Caco-2 (cell line): ENCODE results near the gene ETFA. TPM values are rescaled to one million over a fixed set of nuclear protein-coding genes. Genes with fewer than 3 reads are reported as not detected.

ENCODE experiments used
- BruUV-seq: library from RNA; stranded (reverse); fragments of 400-500 nt; replicated peaks from 2 replicates; lab custom pipeline; 2021; lab: Mats Ljungman, UMichigan
- CTCF ChIA-PET: fragments of 300-600 bp; sonication (Branson Sonifier 250); formaldehyde crosslinking; loops from one replicate; lab custom pipeline; 2022; ENCODE audit warnings: antibody characterized with exemption; lab: Charles Lee
- POLR2A ChIA-PET: fragments of 300-600 bp; sonication (Branson Sonifier 250); formaldehyde crosslinking; loops from one replicate; lab custom pipeline; 2022; ENCODE audit warnings: antibody characterized with exemption; lab: Charles Lee
- DNase-seq, 2 experiments: peaks; one replicate each; pipeline versions ENCODE4 v3.0.0 to v3.0.0-alpha.2; 2020 to 2022
- H3K27me3 ChIP-seq: replicated peaks from 2 replicates; pipeline ENCODE4 v1.6.0; 2011; ENCODE audit warnings: low read length; ENCODE audit not compliant: control insufficient read depth, insufficient read depth
- H3K36me3 ChIP-seq: 2 replicates; pipeline ENCODE4 v1.5.1; 2011; ENCODE audit warnings: low read length; ENCODE audit not compliant: control insufficient read depth, insufficient read depth
- H3K4me1 ChIP-seq: fragments of 250-450 bp; sonication (Bioruptor Pico); 2 replicates; pipeline ENCODE4 v1.5.1; 2020; ENCODE audit warnings: mild to moderate bottlenecking
- H3K4me3 ChIP-seq: 2 replicates; pipeline ENCODE4 v1.5.1; 2011; ENCODE audit warnings: low read depth, mild to moderate bottlenecking, control low read depth, low read length
- H3K9me3 ChIP-seq: fragments of 250-450 bp; sonication (Bioruptor Pico); 2 replicates; pipeline ENCODE4 v1.5.1; 2020; ENCODE audit warnings: mild to moderate bottlenecking, moderate library complexity
- H3K27ac Mint-ChIP-seq: one replicate; pipeline ENCODE4 v1.8.0; 2022; ENCODE audit warnings: mixed read lengths; ENCODE audit not compliant: unreplicated experiment
- H3K27me3 Mint-ChIP-seq: one replicate; pipeline ENCODE4 v1.8.0; 2022; ENCODE audit warnings: mixed read lengths; ENCODE audit not compliant: insufficient read depth, unreplicated experiment
- H3K36me3 Mint-ChIP-seq: one replicate; pipeline ENCODE4 v1.8.0; 2022; ENCODE audit warnings: mild to moderate bottlenecking, mixed read lengths; ENCODE audit not compliant: insufficient read depth, unreplicated experiment
- H3K4me1 Mint-ChIP-seq: one replicate; pipeline ENCODE4 v1.8.0; 2022; ENCODE audit warnings: low read depth, mixed read lengths; ENCODE audit not compliant: unreplicated experiment
- H3K4me3 Mint-ChIP-seq: one replicate; pipeline ENCODE4 v1.8.0; 2022; ENCODE audit warnings: mild to moderate bottlenecking, moderate library complexity, mixed read lengths; ENCODE audit not compliant: unreplicated experiment
- H3K9me3 Mint-ChIP-seq: one replicate; pipeline ENCODE4 v1.8.0; 2022; ENCODE audit warnings: mixed read lengths; ENCODE audit not compliant: unreplicated experiment
- intact Hi-C: fragments of 100-400 bp; cut with micrococcal nuclease; formaldehyde crosslinking; loops from one replicate; pipeline ENCODE4 v1.10.0; 2022; ENCODE audit not compliant: unreplicated experiment
- total RNA-seq: library from RNA; stranded (reverse); gene quantifications from 2 replicates; pipeline ENCODE4 v1.2.3, GENCODE V29; 2022
- TF ChIP-seq, protein P1 (sequence below), 2 experiments: fragments of 200-600 bp in 1 of 2; IDR thresholded peaks; 1 replicate in 1 of 2; 2 replicates in 1 of 2; pipeline versions ENCODE4 v1.5.1 to v1.8.0; 2011 to 2022; ENCODE audit warnings: antibody characterized with exemption in 1 of 2, control low read depth in 1 of 2, inconsistent platforms in 1 of 2, low read depth in 1 of 2, low read length in 1 of 2, mild to moderate bottlenecking in 1 of 2, moderate library complexity in 1 of 2; ENCODE audit not compliant: insufficient read depth in 1 of 2, severe bottlenecking in 1 of 2, unreplicated experiment in 1 of 2

The ETFA gene
- total RNA-seq, 1 experiment from 2014 or later = 260 TPM

DNA sequence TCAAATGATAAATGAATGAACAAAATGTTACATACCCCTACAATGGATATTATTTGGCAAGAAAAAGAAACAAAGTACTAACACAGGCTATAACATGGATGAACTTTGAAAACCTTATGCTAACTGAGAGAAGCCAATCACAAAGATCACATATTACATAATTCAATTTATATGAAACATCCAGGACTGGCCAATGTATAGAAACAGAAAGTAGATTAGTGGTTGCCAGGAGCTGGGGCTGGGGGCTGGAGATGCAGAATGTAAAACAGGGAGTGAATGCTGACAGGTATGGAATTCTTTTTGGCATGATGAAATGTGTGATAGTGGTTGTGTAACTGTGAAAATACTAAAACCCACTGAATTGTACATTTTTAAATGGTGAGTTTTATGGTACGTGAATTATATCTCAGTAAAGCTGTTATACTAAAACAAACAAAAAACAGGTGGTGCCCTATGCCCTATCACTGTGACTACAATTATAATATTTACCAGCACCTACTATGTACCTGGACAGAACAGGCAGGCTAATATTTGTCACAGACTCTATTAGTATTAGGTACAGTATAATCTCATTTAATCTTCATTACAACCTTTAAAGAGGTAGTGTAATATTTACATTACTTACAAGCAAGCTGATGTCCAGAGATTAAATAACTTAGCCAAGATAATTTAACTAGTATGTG, 90.0 kb downstream of the ETFA start:
- no TSS peak for BruUV-seq
- intact Hi-C loops = no loop called here
- peak overlapping the region; percentile 61 for H3K27ac Mint-ChIP-seq
- H3K4me3 Mint-ChIP-seq = no peak overlapping the region
- no peak for DNase-seq
- CTCF ChIA-PET = no interaction called here
- H3K27me3 ChIP-seq = no peaks in the 10 kb centered on the region
- POLR2A ChIA-PET = no interaction called here
- H3K9me3 Mint-ChIP-seq = no peaks in the 10 kb centered on the region
- H3K4me1 ChIP-seq = 0 out of 2 replicates have a peak, but pooled peaks cover 3% of the 10 kb centered on the region
- peaks cover 55% of the 10 kb centered on the region for H3K36me3 Mint-ChIP-seq
- no peaks in the 10 kb centered on the region for H3K27me3 Mint-ChIP-seq
- H3K9me3 ChIP-seq = no peaks in the 10 kb centered on the region
- no peak overlapping the region for H3K4me3 ChIP-seq
- H3K4me1 Mint-ChIP-seq = peaks cover 12% of the 10 kb centered on the region
- H3K36me3 ChIP-seq = no peaks in the 10 kb centered on the region; the same call in 1 of the 2 replicates
- TF ChIP-seq, protein P1, sequence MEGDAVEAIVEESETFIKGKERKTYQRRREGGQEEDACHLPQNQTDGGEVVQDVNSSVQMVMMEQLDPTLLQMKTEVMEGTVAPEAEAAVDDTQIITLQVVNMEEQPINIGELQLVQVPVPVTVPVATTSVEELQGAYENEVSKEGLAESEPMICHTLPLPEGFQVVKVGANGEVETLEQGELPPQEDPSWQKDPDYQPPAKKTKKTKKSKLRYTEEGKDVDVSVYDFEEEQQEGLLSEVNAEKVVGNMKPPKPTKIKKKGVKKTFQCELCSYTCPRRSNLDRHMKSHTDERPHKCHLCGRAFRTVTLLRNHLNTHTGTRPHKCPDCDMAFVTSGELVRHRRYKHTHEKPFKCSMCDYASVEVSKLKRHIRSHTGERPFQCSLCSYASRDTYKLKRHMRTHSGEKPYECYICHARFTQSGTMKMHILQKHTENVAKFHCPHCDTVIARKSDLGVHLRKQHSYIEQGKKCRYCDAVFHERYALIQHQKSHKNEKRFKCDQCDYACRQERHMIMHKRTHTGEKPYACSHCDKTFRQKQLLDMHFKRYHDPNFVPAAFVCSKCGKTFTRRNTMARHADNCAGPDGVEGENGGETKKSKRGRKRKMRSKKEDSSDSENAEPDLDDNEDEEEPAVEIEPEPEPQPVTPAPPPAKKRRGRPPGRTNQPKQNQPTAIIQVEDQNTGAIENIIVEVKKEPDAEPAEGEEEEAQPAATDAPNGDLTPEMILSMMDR (IDR thresholded peaks at IDR 0.05; ENCODE audit: insufficient read depth in 1 of 2, low read depth in 1 of 2, low read length in 1 of 2, severe bottlenecking in 1 of 2, unreplicated experiment in 1 of 2) = no peak

DNA sequence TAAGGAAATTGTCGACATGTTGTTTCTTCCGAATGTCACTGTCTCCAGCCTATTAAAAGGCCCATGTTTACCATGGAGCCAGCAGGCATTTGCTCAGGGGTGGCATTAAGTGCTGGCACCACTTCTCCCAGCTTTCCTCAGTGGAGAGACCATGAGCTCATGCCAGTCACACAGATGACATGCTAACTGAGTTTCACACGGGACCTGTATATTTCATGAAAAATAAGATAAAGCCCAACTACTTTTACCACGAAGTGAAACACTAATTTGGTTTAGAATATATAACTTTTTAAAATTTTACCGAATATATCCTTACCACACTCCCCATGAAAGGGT, 93.4 kb downstream of the ETFA start:
- Mint-ChIP-seq H3K27ac (no peak overlapping the region), H3K4me1 (peaks cover 12% of the 10 kb centered on the region), H3K4me3 (no peak overlapping the region), H3K27me3 (no peaks in the 10 kb centered on the region), H3K9me3 (no peaks in the 10 kb centered on the region), H3K36me3 (peaks cover 58% of the 10 kb centered on the region)
- Histone ChIP-seq H3K9me3 (no peaks in the 10 kb centered on the region), H3K4me3 (no peak overlapping the region), H3K36me3 (no peaks in the 10 kb centered on the region; the same call in none of the 2 replicates), H3K4me1 (0 out of 2 replicates have a peak, but pooled peaks cover 3% of the 10 kb centered on the region), H3K27me3 (no peaks in the 10 kb centered on the region)
- TF ChIP-seq, protein P1 (IDR thresholded peaks at IDR 0.05; ENCODE audit: insufficient read depth in 1 of 2, low read depth in 1 of 2, low read length in 1 of 2, severe bottlenecking in 1 of 2, unreplicated experiment in 1 of 2) = no peak
- intact Hi-C loops = no loop called here
- DNase-seq = no peak
- POLR2A ChIA-PET = no interaction called here
- no TSS peak for BruUV-seq
- CTCF ChIA-PET = no interaction called here

DNA sequence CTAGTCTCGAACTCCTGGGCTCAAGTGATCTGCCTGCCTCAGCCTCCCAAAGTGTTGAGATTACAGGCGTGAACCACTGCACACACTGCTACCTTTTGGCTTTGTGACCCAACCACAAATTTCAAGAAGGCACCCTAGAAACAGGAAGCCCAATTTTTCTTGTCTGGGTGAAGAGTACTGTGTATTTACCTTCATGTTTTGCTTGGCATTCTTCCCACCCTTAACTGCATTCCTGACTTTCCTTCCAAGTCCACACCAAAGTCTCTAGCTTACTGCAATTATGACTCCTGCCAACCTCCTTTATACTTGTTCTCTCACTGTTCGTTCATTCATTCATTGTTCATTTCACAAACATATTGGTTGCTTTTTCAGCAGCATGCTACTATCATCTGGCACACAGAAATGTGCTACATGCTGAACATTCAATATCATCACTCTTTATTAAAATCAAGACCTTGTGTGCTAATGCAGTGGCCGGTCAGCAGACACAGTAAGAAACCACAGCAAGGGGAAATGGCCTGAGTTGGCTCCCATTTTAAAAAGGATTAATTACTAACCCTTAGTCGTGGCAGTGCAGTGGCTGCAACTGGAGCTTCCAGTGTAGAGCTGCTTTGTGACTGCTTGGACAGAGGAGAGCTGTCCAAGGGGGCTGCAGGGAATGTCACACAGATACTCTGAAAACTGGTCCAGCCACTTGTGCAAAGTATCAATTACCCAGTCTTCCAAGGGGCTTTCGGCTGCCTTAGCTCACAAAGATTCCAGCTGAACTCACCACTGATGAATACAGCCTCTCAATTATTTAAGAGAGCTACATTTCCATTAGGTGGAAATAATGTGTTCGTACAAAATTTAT, 94.0 kb downstream of the ETFA start:
- POLR2A ChIA-PET = no interaction called here

More for the DNA sequence above, 94.0 kb downstream of the ETFA start:
- no peaks in the 10 kb centered on the region for H3K27me3 ChIP-seq
- H3K4me3 Mint-ChIP-seq = no peak overlapping the region
- H3K4me1 Mint-ChIP-seq = peaks cover 9% of the 10 kb centered on the region
- no peak overlapping the region for H3K4me3 ChIP-seq
- 0 out of 2 replicates have a peak, but pooled peaks cover 3% of the 10 kb centered on the region for H3K4me1 ChIP-seq
- no peak for DNase-seq
- no peaks in the 10 kb centered on the region for H3K9me3 ChIP-seq
- H3K27me3 Mint-ChIP-seq = no peaks in the 10 kb centered on the region
- H3K9me3 Mint-ChIP-seq = no peaks in the 10 kb centered on the region
- CTCF ChIA-PET = interaction anchor here (0.6 kb wide), 1 partner anchor 570 kb away, joined by 6 read pairs; no protein-coding TSS in a partner anchor
- H3K36me3 ChIP-seq = no peaks in the 10 kb centered on the region; the same call in none of the 2 replicates
- TF ChIP-seq, protein P1 (IDR thresholded peaks at IDR 0.05; ENCODE audit: insufficient read depth in 1 of 2, low read depth in 1 of 2, low read length in 1 of 2, severe bottlenecking in 1 of 2, unreplicated experiment in 1 of 2) = no peak
- intact Hi-C loops = no loop called here
- BruUV-seq = no TSS peak
- peaks cover 58% of the 10 kb centered on the region for H3K36me3 Mint-ChIP-seq
- H3K27ac Mint-ChIP-seq = no peak overlapping the region
